ENCODE results near the gene NPHP1.

- TF ChIP-seq CTCF (IDR thresholded peaks at IDR 0.05) (no peak), POLR2A (IDR thresholded peaks at IDR 0.05) (peak; percentile 39)
Measured at GRCh38 chr2:110204408-110205385, at the start of gene NPHP1.

Measured in transverse colon (tissue), 3 donors.